Right cardiac atrium (tissue), 5 donors: Measurements from ENCODE around the gene CTTNBP2NL. TPM values are rescaled to one million over a fixed set of nuclear protein-coding genes. Genes with fewer than 3 reads are reported as not detected.
A peak's percentile ranks its signal among the peaks of the same experiment; 100 is the strongest.

Experiments
- ATAC-seq, 2 donors: fragments of 200-7000 bp; cut with Tn5 transposase; one replicate each; pipeline versions ENCODE4 v1.8.0 to v1.9.1; 2020; ENCODE audit warnings: moderate library complexity in 2 of 2, mild to moderate bottlenecking in 1 of 2
- DNase-seq, 3 donors: peaks; one replicate each; pipeline ENCODE4 v3.0.0-alpha.2; 2020
- H3K27ac ChIP-seq: one replicate; pipeline ENCODE4 v1.5.1; 2013; ENCODE audit warnings: mild to moderate bottlenecking, low read length, control low read depth, moderate library complexity
- H3K27me3 ChIP-seq: one replicate; pipeline ENCODE4 v1.6.1; 2013; ENCODE audit not compliant: control insufficient read depth, insufficient read depth
- H3K4me1 ChIP-seq: one replicate; pipeline ENCODE4 v1.6.1; 2013; ENCODE audit warnings: low read length; ENCODE audit not compliant: control insufficient read depth, insufficient read depth
- H3K4me3 ChIP-seq: one replicate; pipeline ENCODE4 v1.5.1; 2013; ENCODE audit warnings: low read length, control low read depth
- H3K9me3 ChIP-seq: one replicate; pipeline ENCODE4 v1.6.1; 2013; ENCODE audit warnings: low read length; ENCODE audit not compliant: control insufficient read depth
- WGBS: extraction: QIAGEN DNeasy Blood & Tissue Kit; methylation state at CpG from one replicate; pipeline ENCODE4 v1.1.7; 2013; 5-methylcytosine and 5-hydroxymethylcytosine counted together
- intact Hi-C, 4 donors: fragments of 100-400 bp; cut with DNase I; formaldehyde crosslinking; loops; one replicate each; pipeline versions ENCODE4 v1.11.0 to v1.14.0; 2022 to 2023
- polyA plus RNA-seq: library from polyadenylated mRNA; stranded (reverse); fragments of 200-250 nt; gene quantifications from one replicate; pipeline ENCODE4 v1.2.3, GENCODE V29; 2013
- total RNA-seq, 4 donors: library from RNA; stranded (reverse); fragmentation: NEBNext Ultra II Directional; extraction: Animal tissue kit (Norgen Biotek cat#: 25700); gene quantifications; one replicate each; pipeline ENCODE4 v1.2.1, GENCODE V29; 2021
- donor health status: healthy with polysubstance abuse.
- donor health status: DM: no; HTN: yes; CAD: no.
- donor health status: DM: no; HTN: no; CAD: no.
- donor health status: DM: no; HTN: yes; CAD: no; lungs with severe emphysema.
- donor health status: DM: yes; HTN: yes; CAD: no.

Gene CTTNBP2NL
- total and polyA plus RNA-seq, 5 donors: 5.1 to 24.9 (median 16.7) TPM

- no peak for ATAC-seq
- 85% methylated on average over 5 of the region's 5 CpGs for WGBS
- H3K9me3 ChIP-seq: no peaks in the 10 kb centered on the region
- no peaks in the 10 kb centered on the region for H3K4me1 ChIP-seq
- no peaks in the 10 kb centered on the region for H3K27me3 ChIP-seq
- H3K4me3 ChIP-seq: no peak overlapping the region
- intact Hi-C loops: no loop called here
- H3K27ac ChIP-seq: no peak overlapping the region
- no peak for DNase-seq
Observed at GRCh38 chr1:112496290-112496689, 100.3 kb downstream of the CTTNBP2NL start.

GRCh38 chr1:112501810-112502641 is 106.0 kb downstream of the CTTNBP2NL start:
- Histone ChIP-seq H3K27ac (peak overlapping the region; percentile 21), H3K27me3 (no peaks in the 10 kb centered on the region), H3K4me1 (peaks cover 3% of the 10 kb centered on the region), H3K9me3 (no peaks in the 10 kb centered on the region), H3K4me3 (peak overlapping the region; percentile 54)
- ATAC-seq: peak; percentile 88 to 90
- peak; percentile 79 to 93 (median 93) for DNase-seq
- intact Hi-C loops: loop anchor here in 3 of 4 donors (5.0 to 10.0 kb wide), 2 partner anchors 203 to 205 kb away; partner anchors contain the start of gene RHOC (in 3 of the 3)
- 4% methylated on average over 65 of the region's 65 CpGs for WGBS

- intact Hi-C loops: loop anchor here in 3 of 4 donors (5.0 to 10.0 kb wide), 2 partner anchors 202 to 204 kb away; partner anchors contain the start of gene RHOC (in 3 of the 3)
- Histone ChIP-seq H3K9me3 (no peaks in the 10 kb centered on the region), H3K4me1 (peaks cover 3% of the 10 kb centered on the region), H3K27me3 (no peaks in the 10 kb centered on the region), H3K4me3 (no peak overlapping the region), H3K27ac (no peak overlapping the region)
- DNase-seq (peak in 1 of 3 donors; percentile 64), ATAC-seq (peak; percentile 22 to 30)
- 63% methylated on average over 2 of the region's 2 CpGs for WGBS
Observed at GRCh38 chr1:112502826-112503225, 106.8 kb downstream of the CTTNBP2NL start.

GRCh38 chr1:112504001-112504660 is 108.1 kb downstream of the CTTNBP2NL start:
- no peaks in the 10 kb centered on the region for H3K9me3 ChIP-seq
- peaks cover 3% of the 10 kb centered on the region for H3K4me1 ChIP-seq
- H3K4me3 ChIP-seq: no peak overlapping the region
- ATAC-seq: no peak
- H3K27ac ChIP-seq: no peak overlapping the region
- WGBS: 70% methylated on average over 11 of the region's 11 CpGs
- no peaks in the 10 kb centered on the region for H3K27me3 ChIP-seq
- intact Hi-C loops: loop anchor here in 3 of 4 donors (5.0 to 10.0 kb wide), 2 partner anchors 201 to 203 kb away; partner anchors contain the start of gene RHOC (in 3 of the 3)
- DNase-seq: peak; percentile 22 to 77 (median 60)

- DNase-seq (no peak), ATAC-seq (no peak)
- Histone ChIP-seq H3K27ac (no peak overlapping the region), H3K27me3 (no peaks in the 10 kb centered on the region), H3K4me3 (no peak overlapping the region), H3K4me1 (peaks cover 3% of the 10 kb centered on the region), H3K9me3 (no peaks in the 10 kb centered on the region)
- WGBS: 64% methylated on average over 6 of the region's 6 CpGs
- intact Hi-C loops: loop anchor here in 3 of 4 donors (5.0 to 10.0 kb wide), 2 partner anchors 200 to 202 kb away; partner anchors contain the start of gene RHOC (in 3 of the 3)
Observed at GRCh38 chr1:112504661-112505399, 108.8 kb downstream of the CTTNBP2NL start.

GRCh38 chr1:112505400-112505785 is 109.4 kb downstream of the CTTNBP2NL start:
- Histone ChIP-seq H3K27me3 (no peaks in the 10 kb centered on the region), H3K4me1 (peaks cover 3% of the 10 kb centered on the region), H3K27ac (no peak overlapping the region), H3K4me3 (no peak overlapping the region), H3K9me3 (no peaks in the 10 kb centered on the region)
- DNase-seq (no peak), ATAC-seq (no peak)
- intact Hi-C loops: loop anchor here in 2 of 4 donors (10.0 kb wide), 1 partner anchor 199 kb away; the partner anchor contains the start of gene RHOC (in 2 of the 2)
- WGBS: 78% methylated on average over 1 of the region's 1 CpG

- H3K4me1 ChIP-seq: peaks cover 3% of the 10 kb centered on the region
- no peaks in the 10 kb centered on the region for H3K9me3 ChIP-seq
- DNase-seq (no peak), ATAC-seq (no peak)
- H3K27ac ChIP-seq: no peak overlapping the region
- H3K4me3 ChIP-seq: no peak overlapping the region
- H3K27me3 ChIP-seq: no peaks in the 10 kb centered on the region
- 90% methylated on average over 3 of the region's 3 CpGs for WGBS
- intact Hi-C loops: loop anchor here in 2 of 4 donors (10.0 kb wide), 1 partner anchor 199 kb away; the partner anchor contains the start of gene RHOC (in 2 of the 2)
Observed at GRCh38 chr1:112505878-112506277, 109.9 kb downstream of the CTTNBP2NL start.

- no peak for ATAC-seq
- H3K4me1 ChIP-seq: peaks cover 3% of the 10 kb centered on the region
- intact Hi-C loops: loop anchor here in 2 of 4 donors (10.0 kb wide), 1 partner anchor 198 kb away; the partner anchor contains the start of gene RHOC (in 2 of the 2)
- DNase-seq: no peak
- H3K27me3 ChIP-seq: no peaks in the 10 kb centered on the region
- no peaks in the 10 kb centered on the region for H3K9me3 ChIP-seq
- WGBS: 90% methylated on average over 2 of the region's 2 CpGs
- H3K27ac ChIP-seq: no peak overlapping the region
- H3K4me3 ChIP-seq: no peak overlapping the region
Observed at GRCh38 chr1:112506306-112506705, 110.3 kb downstream of the CTTNBP2NL start.

- DNase-seq (no peak), ATAC-seq (no peak)
- intact Hi-C loops: loop anchor here in 2 of 4 donors (10.0 kb wide), 1 partner anchor 198 kb away; the partner anchor contains the start of gene RHOC (in 2 of the 2)
- Histone ChIP-seq H3K9me3 (no peaks in the 10 kb centered on the region), H3K27me3 (no peaks in the 10 kb centered on the region), H3K4me3 (no peak overlapping the region), H3K4me1 (peaks cover 3% of the 10 kb centered on the region), H3K27ac (no peak overlapping the region)
- 89% methylated on average over 8 of the region's 8 CpGs for WGBS
Observed at GRCh38 chr1:112506731-112507130, 110.7 kb downstream of the CTTNBP2NL start.

GRCh38 chr1:112507336-112507735 is 111.3 kb downstream of the CTTNBP2NL start:
- intact Hi-C loops: loop anchor here in 2 of 4 donors (10.0 kb wide), 1 partner anchor 197 kb away; the partner anchor contains the start of gene RHOC (in 2 of the 2)
- 81% methylated on average over 9 of the region's 9 CpGs for WGBS
- Histone ChIP-seq H3K4me1 (peaks cover 2% of the 10 kb centered on the region), H3K4me3 (no peak overlapping the region), H3K9me3 (no peaks in the 10 kb centered on the region), H3K27me3 (no peaks in the 10 kb centered on the region), H3K27ac (no peak overlapping the region)
- no peak for DNase-seq
- ATAC-seq: no peak
